MCF 10A (cell line): ENCODE results near the gene APOL1. TPM values are rescaled to one million over a fixed set of nuclear protein-coding genes. Genes with fewer than 3 reads are reported as not detected.
A peak's percentile ranks its signal among the peaks of the same experiment; 100 is the strongest.
"Not testable (repeated sequence)": the region's sequence is repeated elsewhere in the genome, so short reads cannot be mapped to it uniquely, and the experiment has no call there.

ENCODE experiments used
- BruUV-seq: library from RNA; stranded (reverse); fragments of 400-500 nt; replicated peaks from 2 replicates; lab custom pipeline; 2021; lab: Mats Ljungman, UMichigan
- CTCF ChIA-PET: fragments of 300-600 bp; sonication (Branson Sonifier 250); formaldehyde crosslinking; extraction: SDS; loops from one replicate; lab custom pipeline; 2021; ENCODE audit warnings: antibody characterized with exemption, inconsistent platforms; lab: Yijun Ruan, JAX
- POLR2A ChIA-PET: fragments of 300-600, 350-650 bp; sonication (Branson Sonifier 250); formaldehyde crosslinking; extraction: SDS; loops from one replicate; lab custom pipeline; 2020; ENCODE audit warnings: antibody characterized with exemption, inconsistent platforms; lab: Yijun Ruan, JAX
- DNase-seq: peaks from one replicate; pipeline ENCODE4 v3.0.0-alpha.2; 2018; ENCODE audit not compliant: unreplicated experiment
- H3K27ac Mint-ChIP-seq: one replicate; pipeline ENCODE4 v1.8.0; 2022; ENCODE audit warnings: mild to moderate bottlenecking, low read depth, mixed read lengths; ENCODE audit not compliant: unreplicated experiment
- H3K27me3 Mint-ChIP-seq: one replicate; pipeline ENCODE4 v1.8.0; 2022; ENCODE audit warnings: mixed read lengths; ENCODE audit not compliant: insufficient read depth, unreplicated experiment
- H3K36me3 Mint-ChIP-seq: one replicate; pipeline ENCODE4 v1.8.0; 2022; ENCODE audit warnings: mild to moderate bottlenecking, moderate library complexity, mixed read lengths; ENCODE audit not compliant: insufficient read depth, unreplicated experiment
- H3K4me1 Mint-ChIP-seq: one replicate; pipeline ENCODE4 v1.8.0; 2022; ENCODE audit warnings: mixed read lengths; ENCODE audit not compliant: insufficient read depth, unreplicated experiment
- H3K4me3 Mint-ChIP-seq: one replicate; pipeline ENCODE4 v1.8.0; 2022; ENCODE audit warnings: mild to moderate bottlenecking, moderate library complexity, mixed read lengths; ENCODE audit not compliant: unreplicated experiment
- H3K9me3 Mint-ChIP-seq: one replicate; pipeline ENCODE4 v1.8.0; 2022; ENCODE audit warnings: mixed read lengths; ENCODE audit not compliant: unreplicated experiment
- CTCF ChIP-seq: fragments of 200-600 bp; IDR thresholded peaks from one replicate; pipeline ENCODE4 v1.8.0; 2022; ENCODE audit warnings: antibody characterized with exemption, mild to moderate bottlenecking; ENCODE audit not compliant: unreplicated experiment
- intact Hi-C: fragments of 100-400 bp; cut with micrococcal nuclease; formaldehyde crosslinking; loops from 2 replicates; pipeline ENCODE4 v1.14.1; 2022
- total RNA-seq: library from RNA; stranded (reverse); gene quantifications from 2 replicates; pipeline ENCODE4 v1.2.3, GENCODE V29; 2022

APOL1 gene
- total RNA-seq, 1 experiment from 2014 or later: 0.14 TPM

GRCh38 chr22:36263886-36264664 lies 11.1 kb downstream of the APOL1 start:
- intact Hi-C loops, H3K4me3 Mint-ChIP-seq, BruUV-seq, H3K9me3 Mint-ChIP-seq, DNase-seq, H3K27me3 Mint-ChIP-seq, H3K36me3 Mint-ChIP-seq: not testable (repeated sequence)
- H3K27ac Mint-ChIP-seq: peak overlapping the region; percentile 81
- POLR2A ChIA-PET: interaction anchor here (1.5 kb wide), 1 partner anchor 11 kb away, joined by 4 read pairs; no protein-coding TSS in a partner anchor
- CTCF ChIA-PET: interaction anchor here (1.4 to 1.5 kb wide), 2 partner anchors 13 to 14 kb away, joined by 4 to 5 read pairs; no protein-coding TSS in a partner anchor
- H3K4me1 Mint-ChIP-seq: peaks cover 16% of the 10 kb centered on the region

- intact Hi-C loops: no loop called here
- DNase-seq: no peak
- Mint-ChIP-seq H3K4me1 (peaks cover 16% of the 10 kb centered on the region), H3K4me3 (no peak overlapping the region), H3K36me3 (no peaks in the 10 kb centered on the region), H3K9me3 (no peaks in the 10 kb centered on the region), H3K27ac (no peak overlapping the region), H3K27me3 (no peaks in the 10 kb centered on the region)
- no peak for TF ChIP-seq CTCF
- BruUV-seq: no TSS peak
- CTCF ChIA-PET: interaction anchor here (1.7 kb wide), 1 partner anchor 11 kb away, joined by 4 read pairs; no protein-coding TSS in a partner anchor
- POLR2A ChIA-PET: no interaction called here
These were observed 14.1 kb downstream of the APOL1 start for GRCh38 chr22:36267058-36267457.

- DNase-seq: no peak
- Mint-ChIP-seq H3K27ac (no peak overlapping the region), H3K4me3 (no peak overlapping the region), H3K36me3 (no peaks in the 10 kb centered on the region), H3K27me3 (no peaks in the 10 kb centered on the region), H3K4me1 (peaks cover 11% of the 10 kb centered on the region), H3K9me3 (no peaks in the 10 kb centered on the region)
- no TSS peak for BruUV-seq
- TF ChIP-seq CTCF: no peak
- CTCF ChIA-PET: interaction anchor here (1.7 kb wide), 1 partner anchor 10 kb away, joined by 4 read pairs; no protein-coding TSS in a partner anchor
- POLR2A ChIA-PET: no interaction called here
- intact Hi-C loops: no loop called here
These were observed 15.1 kb downstream of the APOL1 start for GRCh38 chr22:36267896-36268485.

- DNase-seq, H3K27ac Mint-ChIP-seq: not testable (repeated sequence)
These were observed 18.3 kb downstream of the APOL1 start for GRCh38 chr22:36271231-36271630.

GRCh38 chr22:36271951-36272350 lies 19.0 kb downstream of the APOL1 start:
- H3K36me3 Mint-ChIP-seq, POLR2A ChIA-PET, DNase-seq, H3K9me3 Mint-ChIP-seq, H3K4me1 Mint-ChIP-seq, H3K27me3 Mint-ChIP-seq, H3K4me3 Mint-ChIP-seq, BruUV-seq, H3K27ac Mint-ChIP-seq, intact Hi-C loops: not testable (repeated sequence)
- CTCF ChIA-PET: interaction anchor here (2.2 kb wide), 1 partner anchor 32 kb away, joined by 9 read pairs; the partner anchor contains the start of gene APOL2

More at GRCh38 chr22:36271231-36271630, 18.3 kb downstream of the APOL1 start:
- BruUV-seq, H3K9me3 Mint-ChIP-seq, H3K4me3 Mint-ChIP-seq, intact Hi-C loops, H3K4me1 Mint-ChIP-seq, POLR2A ChIA-PET, H3K36me3 Mint-ChIP-seq, H3K27me3 Mint-ChIP-seq: not testable (repeated sequence)
- CTCF ChIA-PET: interaction anchor here (2.2 to 2.3 kb wide), 2 partner anchors 29 to 32 kb away, joined by 9 read pairs; partner anchors contain the start of gene APOL2
